Esophagus squamous epithelium (tissue), 5 donors: ENCODE measurements around the gene GRIK3. TPM values are rescaled to one million over a fixed set of nuclear protein-coding genes. Genes with fewer than 3 reads are reported as not detected.

Experiments used
- DNase-seq: peaks from one replicate; lab custom pipeline; 2025; lab: John Stamatoyannopoulos, UW
- H3K27ac ChIP-seq, 4 donors: fragments of 200-600 bp; sonication (generic); one replicate each; pipeline ENCODE4 v1.5.1; 2016 to 2019; ENCODE audit warnings: mild to moderate bottlenecking in 1 of 4
- H3K27me3 ChIP-seq, 4 donors: fragments of 200-600 bp; sonication (generic); 1 replicate in 3 of 4; 2 replicates in 1 of 4; pipeline versions ENCODE4 v1.5.1 to v1.6.0; 2017 to 2021; ENCODE audit warnings: antibody characterized with exemption in 1 of 4
- H3K36me3 ChIP-seq, 3 donors: fragments of 200-600 bp; sonication (generic); one replicate each; pipeline ENCODE4 v1.5.1; 2016 to 2019
- H3K4me1 ChIP-seq, 3 donors: fragments of 200-600 bp; sonication (generic); one replicate each; pipeline ENCODE4 v1.5.1; 2017 to 2019
- H3K4me3 ChIP-seq, 4 donors: fragments of 200-600 bp; sonication (generic); 1 replicate in 3 of 4; 2 replicates in 1 of 4; pipeline ENCODE4 v1.5.1; 2016 to 2019; ENCODE audit warnings: mild to moderate bottlenecking in 2 of 4, moderate library complexity in 1 of 4
- H3K9me3 ChIP-seq, 3 donors: fragments of 200-600 bp; sonication (generic); one replicate each; pipeline ENCODE4 v1.5.1; 2016 to 2019
- CTCF ChIP-seq, 6 experiments: fragments of 450-650 bp in 4 of 6; fragments of 200-600 bp in 2 of 6; sonication (generic) in 2 of 6; IDR thresholded peaks; one replicate each; pipeline ENCODE4 v1.5.1; 2016 to 2019; ENCODE audit warnings: antibody characterized with exemption in 6 of 6, mild to moderate bottlenecking in 4 of 6, moderate library complexity in 4 of 6
- POLR2A ChIP-seq, 4 donors: fragments of 450-650 bp; IDR thresholded peaks; one replicate each; pipeline ENCODE4 v1.6.1; 2017; ENCODE audit warnings: antibody characterized with exemption in 4 of 4, mild to moderate bottlenecking in 4 of 4, moderate library complexity in 3 of 4
- WGBS, 2 donors: methylation state at CpG; one replicate each; pipeline ENCODE4 v1.1.5; 2018; 5-methylcytosine and 5-hydroxymethylcytosine counted together
- intact Hi-C: fragments of 100-400 bp; cut with DNase I; formaldehyde crosslinking; loops from one replicate; pipeline ENCODE4 v1.15.0; 2022
- total RNA-seq, 4 donors: library from RNA; depleted of rRNA; stranded (reverse); fragments of >200 nt; gene quantifications; one replicate each; pipeline ENCODE4 v1.1.0, GENCODE V29; 2016
- donor health status: DM: yes; HTN: yes; CAD: no.

Gene GRIK3
- total RNA-seq, 4 donors from 2014 or later = 0.11 to 0.38 (median 0.21) TPM; not detected in 1

- 62 to 68% methylated on average over 3 of the region's 3 CpGs for WGBS, 2 donors
- intact Hi-C loops = no loop called here
- no peak overlapping the region for H3K4me3 ChIP-seq
- no peaks in the 10 kb centered on the region for H3K9me3 ChIP-seq
- H3K27me3 ChIP-seq = peaks cover 0 to 30% (median 0%) of the 10 kb centered on the region in 4 donors
- DNase-seq = no peak
- no peaks in the 10 kb centered on the region for H3K4me1 ChIP-seq
- TF ChIP-seq CTCF (IDR thresholded peaks at IDR 0.05) (no peak), POLR2A (IDR thresholded peaks at IDR 0.05) (no peak)
- no peaks in the 10 kb centered on the region for H3K36me3 ChIP-seq
- no peak overlapping the region for H3K27ac ChIP-seq
Measured at GRCh38 chr1:36872858-36873257, 161.5 kb downstream of the GRIK3 start.

GRCh38 chr1:36872126-36872754 is 162.1 kb downstream of the GRIK3 start:
- Histone ChIP-seq H3K4me3 (no peak overlapping the region), H3K9me3 (no peaks in the 10 kb centered on the region), H3K27ac (no peak overlapping the region), H3K4me1 (no peaks in the 10 kb centered on the region), H3K27me3 (peaks cover 0 to 33% (median 0%) of the 10 kb centered on the region in 4 donors), H3K36me3 (no peaks in the 10 kb centered on the region)
- 75 to 86% methylated on average over 11 of the region's 22 CpGs for WGBS, 2 donors
- no peak for DNase-seq
- intact Hi-C loops = no loop called here
- no peak for TF ChIP-seq POLR2A (IDR thresholded peaks at IDR 0.05)
- TF ChIP-seq CTCF (IDR thresholded peaks at IDR 0.05) = no peak

GRCh38 chr1:36871146-36871971 is 163.0 kb downstream of the GRIK3 start:
- H3K9me3 ChIP-seq = no peaks in the 10 kb centered on the region
- intact Hi-C loops = no loop called here
- H3K36me3 ChIP-seq = no peaks in the 10 kb centered on the region
- WGBS, 2 donors = 43 to 62% methylated on average over 10 to 11 of the region's 21 CpGs
- H3K27ac ChIP-seq = no peak overlapping the region
- no peaks in the 10 kb centered on the region for H3K4me1 ChIP-seq
- H3K4me3 ChIP-seq = no peak overlapping the region
- peaks cover 0 to 29% (median 0%) of the 10 kb centered on the region in 4 donors for H3K27me3 ChIP-seq
- TF ChIP-seq POLR2A (IDR thresholded peaks at IDR 0.05) = no peak
- no peak for TF ChIP-seq CTCF (IDR thresholded peaks at IDR 0.05)
- DNase-seq = no peak

- Histone ChIP-seq H3K27ac (no peak overlapping the region), H3K4me3 (no peak overlapping the region), H3K9me3 (no peaks in the 10 kb centered on the region), H3K4me1 (no peaks in the 10 kb centered on the region), H3K27me3 (peaks cover 0 to 22% (median 0%) of the 10 kb centered on the region in 4 donors), H3K36me3 (no peaks in the 10 kb centered on the region)
- no peak for DNase-seq
- intact Hi-C loops = no loop called here
- WGBS, 2 donors = 57 to 60% methylated on average over 3 to 4 of the region's 5 CpGs
- no peak for TF ChIP-seq POLR2A (IDR thresholded peaks at IDR 0.05)
- TF ChIP-seq CTCF (IDR thresholded peaks at IDR 0.05) = no peak
Measured at GRCh38 chr1:36869826-36870225, 164.5 kb downstream of the GRIK3 start.

GRCh38 chr1:36869054-36869453 is 165.3 kb downstream of the GRIK3 start:
- Histone ChIP-seq H3K27me3 (peaks cover 0 to 22% (median 0%) of the 10 kb centered on the region in 4 donors), H3K4me1 (no peaks in the 10 kb centered on the region), H3K36me3 (no peaks in the 10 kb centered on the region), H3K9me3 (no peaks in the 10 kb centered on the region), H3K27ac (no peak overlapping the region), H3K4me3 (no peak overlapping the region)
- intact Hi-C loops = no loop called here
- no peak for DNase-seq
- 73 to 88% methylated on average over 6 of the region's 6 CpGs for WGBS, 2 donors
- no peak for TF ChIP-seq CTCF (IDR thresholded peaks at IDR 0.05)
- no peak for TF ChIP-seq POLR2A (IDR thresholded peaks at IDR 0.05)
